Measurements from ENCODE around the gene TPP2.

DNA sequence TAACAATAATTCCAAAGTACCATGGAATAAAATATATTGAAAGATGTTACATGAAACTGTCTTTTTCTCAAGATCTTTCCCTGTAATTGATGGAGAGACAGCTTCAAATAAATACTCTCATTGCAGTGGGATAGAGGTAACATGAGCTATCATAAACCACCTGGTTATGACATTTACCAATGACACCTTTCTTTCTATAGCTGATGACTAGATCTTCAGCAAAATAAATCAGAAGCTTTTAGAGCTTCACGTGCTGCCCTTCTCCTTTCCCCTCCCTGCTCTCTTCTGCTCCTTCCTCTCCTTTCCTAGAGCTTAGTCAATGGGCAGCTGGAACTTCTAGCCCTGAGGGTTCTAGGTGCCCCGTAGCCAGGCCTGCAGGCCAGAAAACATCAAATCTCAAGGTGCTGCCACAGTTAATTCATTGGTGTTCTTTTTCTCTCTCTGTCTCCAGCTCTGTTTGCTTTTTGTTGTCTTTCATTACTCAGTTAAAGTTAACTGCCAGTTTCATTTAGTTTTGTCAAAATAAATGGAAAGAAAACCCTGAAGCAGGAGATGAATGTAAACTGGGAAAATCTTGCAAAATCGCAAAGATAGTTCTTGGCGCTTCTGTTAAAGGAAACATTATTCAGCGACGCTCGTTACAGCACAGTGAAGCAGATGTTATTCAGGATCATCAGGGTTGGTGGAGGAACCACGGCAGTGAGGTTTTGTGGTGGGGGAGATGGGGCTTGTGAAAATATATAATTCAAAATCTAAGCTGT, 106.4 kb downstream of the TPP2 start:
- TF ChIP-seq EZH2phosphoT487 (IDR thresholded peaks at IDR 0.05; ENCODE audit: low read length) (no peak), EZH2 (optimal IDR thresholded peaks at IDR 0.05; ENCODE audit: low read depth, low read length) (no peak)
